Activated CD8-positive, alpha-beta memory T cell treated with anti-CD3 and anti-CD28 coated beads for 36 hours (primary cell): Measurements from ENCODE around the gene PPM1D. TPM values are rescaled to one million over a fixed set of nuclear protein-coding genes. Genes with fewer than 3 reads are reported as not detected.
"Not testable (repeated sequence)": the region's sequence is repeated elsewhere in the genome, so short reads cannot be mapped to it uniquely, and the experiment has no call there.

ENCODE experiments used
- CTCF ChIA-PET: fragments of 350-600 bp; sonication (Branson Sonifier 250); formaldehyde crosslinking; loops from one replicate; lab custom pipeline; 2021; ENCODE audit warnings: antibody characterized with exemption; lab: Charles Lee
- POLR2A ChIA-PET: fragments of 350-600 bp; sonication (Branson Sonifier 250); formaldehyde crosslinking; loops from one replicate; lab custom pipeline; 2021; ENCODE audit warnings: antibody characterized with exemption; lab: Charles Lee
- total RNA-seq, 2 experiments: library from RNA; stranded (reverse); gene quantifications; one replicate each; pipeline ENCODE4 v1.2.3, GENCODE V29; 2021

Gene PPM1D
- total RNA-seq, 2 experiments from 2014 or later = 14.0 to 14.5 TPM

DNA sequence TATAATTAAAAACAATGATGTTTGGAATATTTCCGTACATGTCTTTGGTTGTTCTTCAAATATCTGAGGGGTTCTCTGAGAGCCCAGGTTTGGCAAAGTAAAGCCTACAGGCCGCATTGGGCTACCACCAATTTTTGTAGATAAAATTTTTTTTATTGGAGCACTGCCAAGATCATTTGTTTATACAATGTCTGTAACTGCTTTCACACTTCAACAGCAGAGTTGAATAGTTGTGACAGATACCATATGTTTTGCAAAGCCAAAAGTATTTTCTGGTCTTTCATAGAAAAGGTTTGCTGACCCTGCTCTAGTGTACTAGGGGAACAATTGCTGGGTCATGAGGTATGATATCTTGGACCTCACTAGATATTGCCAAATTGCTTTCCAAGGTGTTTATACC, 10.5 kb downstream of the PPM1D start:
- ChIA-PET CTCF (no interaction called here), POLR2A (no interaction called here)

DNA sequence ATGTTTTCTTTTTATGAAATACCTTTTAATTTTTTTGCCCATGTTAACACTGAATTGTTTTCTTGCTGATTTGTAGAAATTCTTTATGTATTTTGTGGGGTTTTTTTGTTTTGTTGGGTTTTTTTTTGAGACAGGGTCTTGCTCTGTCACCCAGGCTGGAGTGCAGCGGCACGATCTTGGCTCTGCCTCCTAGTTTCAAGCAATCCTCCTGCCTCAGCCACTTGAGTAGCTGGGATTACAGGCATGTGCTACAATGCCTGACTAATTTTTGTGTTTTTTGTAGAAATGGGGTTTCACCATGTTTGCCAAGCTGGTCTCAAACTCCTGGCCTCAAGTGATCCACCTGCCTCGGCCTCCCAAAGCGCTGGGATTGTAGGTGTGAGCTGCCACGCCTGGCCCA, 11.3 kb downstream of the PPM1D start:
- POLR2A ChIA-PET = not testable (repeated sequence)
- CTCF ChIA-PET = interaction anchor here (0.6 kb wide), 1 partner anchor 52 kb away, joined by 3 read pairs; no protein-coding TSS in a partner anchor

DNA sequence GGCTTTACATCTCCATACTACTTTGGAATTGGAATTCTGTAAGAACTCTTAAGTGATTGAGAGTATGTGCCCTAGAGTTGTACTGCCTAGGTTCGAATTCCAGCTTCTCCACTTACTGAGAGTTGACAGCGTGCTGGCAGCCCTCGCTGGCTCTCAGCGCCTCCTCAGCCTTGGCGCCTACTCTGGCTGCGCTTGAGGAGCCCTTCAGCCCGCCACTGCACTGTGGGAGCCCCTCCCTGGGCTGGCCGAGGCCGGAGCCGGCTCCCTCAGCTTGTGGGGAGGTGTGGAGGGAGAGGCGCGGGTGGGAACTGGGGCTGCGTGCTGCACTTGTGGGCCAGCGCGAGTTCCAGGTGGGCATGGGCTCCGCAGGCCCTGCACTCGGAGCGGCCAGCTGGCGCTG, 13.3 kb downstream of the PPM1D start:
- ChIA-PET CTCF (interaction anchor here (1.0 kb wide), 1 partner anchor 12 kb away, joined by 3 read pairs; no protein-coding TSS in a partner anchor), POLR2A (no interaction called here)

DNA sequence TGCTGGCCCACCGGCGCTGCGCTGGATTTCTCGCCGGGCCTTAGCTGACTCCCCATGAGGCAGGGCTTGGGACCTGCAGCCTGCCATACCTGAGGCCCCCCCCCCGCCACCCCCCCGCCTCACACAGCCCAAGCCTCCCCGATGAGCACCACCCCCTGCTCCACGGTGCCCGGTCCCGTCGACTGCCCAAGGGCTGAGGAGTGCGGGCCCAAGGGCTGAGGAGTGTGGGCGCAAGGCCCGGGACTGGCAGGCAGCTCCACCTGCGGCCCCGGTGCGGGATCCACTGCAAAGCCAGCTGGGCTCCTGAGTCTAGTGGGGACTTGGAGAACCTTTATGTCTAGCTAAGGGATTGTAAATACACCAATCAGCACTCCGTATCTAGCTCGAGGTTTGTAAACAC, 13.8 kb downstream of the PPM1D start:
- POLR2A ChIA-PET = not testable (repeated sequence)
- CTCF ChIA-PET = interaction anchor here (0.7 kb wide), 1 partner anchor 24 kb away, joined by 3 read pairs; no protein-coding TSS in a partner anchor

DNA sequence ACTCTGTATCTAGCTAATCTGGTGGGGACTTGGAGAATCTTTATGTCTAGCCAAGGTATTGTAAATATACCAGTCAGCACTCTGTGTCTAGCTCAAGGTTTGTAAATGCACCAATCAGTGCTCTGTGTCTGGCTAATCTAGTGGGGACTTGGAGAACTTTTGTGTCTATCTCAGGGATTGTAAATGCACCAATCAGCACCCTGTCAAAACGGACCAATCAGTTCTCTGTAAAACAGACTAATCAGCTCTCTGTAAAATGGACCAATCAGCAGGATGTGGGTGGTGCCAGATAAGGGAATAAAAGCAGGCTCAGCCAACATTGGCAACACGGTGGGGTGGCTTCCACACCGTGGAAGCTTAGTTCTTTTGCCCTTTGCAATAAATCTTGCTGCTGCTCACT, 14.3 kb downstream of the PPM1D start:
- CTCF ChIA-PET = interaction anchor here (0.7 kb wide), 1 partner anchor 24 kb away, joined by 3 read pairs; no protein-coding TSS in a partner anchor

DNA sequence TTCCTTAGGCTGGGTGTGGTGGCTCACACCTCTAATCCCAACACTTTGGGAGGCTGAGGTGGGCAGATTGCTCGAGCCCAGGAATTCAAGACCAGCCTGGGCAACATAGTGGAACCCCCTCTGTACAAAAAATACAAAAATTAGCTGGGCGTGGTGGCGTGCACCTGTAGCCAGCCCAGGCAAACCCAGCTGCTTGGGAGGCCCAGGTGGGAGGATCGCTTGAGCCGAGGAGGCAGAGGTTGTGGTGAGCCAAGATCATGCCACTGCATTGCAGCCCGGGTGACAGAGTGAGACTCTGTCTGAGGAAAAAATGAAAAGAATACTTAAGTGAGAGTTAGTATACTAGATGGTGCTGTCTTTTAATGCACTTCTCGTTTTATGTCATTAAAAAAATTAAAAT, 15.1 kb downstream of the PPM1D start:
- CTCF ChIA-PET = no interaction called here
- POLR2A ChIA-PET = no interaction called here

More for the DNA sequence above, 14.3 kb downstream of the PPM1D start:
- POLR2A ChIA-PET = not testable (repeated sequence)

DNA sequence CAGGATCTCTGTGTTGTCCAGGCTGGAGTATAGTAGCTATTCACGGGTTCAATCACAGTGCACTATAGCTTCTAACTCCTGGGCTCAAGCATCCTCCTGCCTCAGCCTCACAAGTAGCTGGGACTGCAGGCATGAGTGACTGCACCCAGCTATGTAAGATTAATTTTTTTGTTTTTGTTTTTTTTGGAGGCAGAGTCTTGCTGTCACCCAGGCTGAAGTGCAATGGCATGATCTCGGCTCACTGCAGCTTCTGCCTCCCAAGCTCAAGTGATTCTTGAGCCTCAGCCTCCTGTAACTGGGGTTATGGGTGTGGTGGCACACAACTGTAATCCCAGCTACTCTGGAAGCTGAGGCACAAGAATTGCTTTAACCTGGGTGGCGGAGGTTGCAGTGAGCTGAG, 15.8 kb downstream of the PPM1D start:
- CTCF ChIA-PET = no interaction called here
- POLR2A ChIA-PET = no interaction called here

DNA sequence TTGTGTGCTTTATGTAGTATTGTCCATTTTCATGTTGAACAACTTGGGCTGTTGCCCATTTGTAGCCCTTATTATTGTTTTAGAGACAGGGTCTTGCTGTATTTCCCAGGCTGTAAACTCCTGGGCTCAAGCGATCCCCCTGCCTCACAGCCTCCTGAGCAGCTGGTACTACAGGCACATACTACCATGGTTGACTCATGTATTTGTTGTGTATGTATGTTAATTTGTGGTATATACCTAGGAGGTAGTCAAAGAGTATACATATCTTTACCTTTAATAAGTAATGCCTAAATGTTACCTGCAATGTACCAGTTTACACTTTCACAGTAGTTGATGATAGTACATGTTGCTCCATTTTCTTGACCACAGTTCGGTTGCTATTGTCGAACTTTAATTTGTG, 18.1 kb downstream of the PPM1D start:
- CTCF ChIA-PET = interaction anchor here (0.6 kb wide), 1 partner anchor 26 kb away, joined by 3 read pairs; no protein-coding TSS in a partner anchor
- POLR2A ChIA-PET = no interaction called here

DNA sequence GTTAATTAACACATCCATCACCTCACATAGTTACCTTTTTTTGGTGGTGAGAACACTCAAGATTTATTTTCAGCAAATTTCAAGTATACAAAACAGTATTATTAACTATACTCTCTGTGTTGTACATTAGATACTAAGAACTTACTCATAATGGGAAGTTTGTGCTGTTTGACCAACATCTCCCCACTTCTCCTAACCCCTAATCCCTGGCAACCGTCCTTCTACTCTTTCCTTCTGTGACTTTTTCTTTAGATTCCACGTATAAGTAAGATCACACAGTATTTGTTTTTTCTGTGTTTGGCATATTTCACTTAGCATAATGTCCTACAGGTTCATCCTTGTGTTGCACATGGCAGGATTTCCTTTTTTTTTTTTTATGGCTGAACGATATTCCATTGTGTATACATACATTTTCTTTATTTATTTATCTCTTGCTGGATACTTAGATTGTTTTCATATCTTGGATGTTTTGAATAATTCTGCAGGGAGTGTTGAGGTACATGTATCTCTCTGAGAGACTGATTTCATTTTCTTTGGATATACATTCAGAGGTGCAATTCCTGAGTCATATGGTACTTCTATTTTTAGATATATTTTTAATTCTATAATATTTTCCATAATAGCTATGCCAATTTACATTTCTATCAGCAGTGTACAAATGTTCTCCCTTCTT, 19.0 kb downstream of the PPM1D start:
- POLR2A ChIA-PET = no interaction called here
- CTCF ChIA-PET = no interaction called here

DNA sequence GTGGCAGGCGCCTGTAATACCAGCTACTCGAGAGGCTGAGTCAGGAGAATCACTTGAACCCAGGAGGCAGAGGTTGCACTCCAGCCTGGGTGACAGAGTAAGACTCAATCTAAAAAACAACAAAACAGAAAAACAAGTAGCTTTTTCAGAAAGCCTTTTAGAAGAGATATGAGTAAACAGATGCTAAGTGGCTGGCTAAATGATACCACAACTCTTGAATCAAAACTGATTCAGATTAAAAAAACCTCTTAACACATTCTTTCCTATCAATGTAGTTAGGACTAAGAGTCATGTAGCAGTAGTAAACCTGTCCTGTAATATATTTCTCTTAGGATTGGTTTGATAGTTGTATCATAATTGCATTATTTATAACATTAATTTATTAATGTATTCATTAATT, 23.0 kb downstream of the PPM1D start:
- CTCF ChIA-PET = no interaction called here
- POLR2A ChIA-PET = interaction anchor here (1.0 kb wide), 1 partner anchor 23 kb away, joined by 3 read pairs; the partner anchor contains the start of gene PPM1D

DNA sequence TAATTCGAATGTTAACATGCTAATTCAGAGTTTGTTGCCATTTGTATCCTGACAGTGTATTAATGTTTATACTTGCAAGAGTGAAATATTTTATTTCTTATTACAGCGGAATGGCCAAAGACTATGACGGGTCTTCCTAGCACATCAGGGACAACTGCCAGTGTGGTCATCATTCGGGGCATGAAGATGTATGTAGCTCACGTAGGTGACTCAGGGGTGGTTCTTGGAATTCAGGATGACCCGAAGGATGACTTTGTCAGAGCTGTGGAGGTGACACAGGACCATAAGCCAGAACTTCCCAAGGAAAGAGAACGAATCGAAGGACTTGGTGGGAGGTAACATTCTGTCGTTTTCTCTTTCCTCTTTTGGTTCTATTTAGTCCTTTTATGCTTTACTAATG, 23.4 kb downstream of the PPM1D start:
- ChIA-PET POLR2A (interaction anchor here (1.0 kb wide), 1 partner anchor 24 kb away, joined by 3 read pairs; the partner anchor contains the start of gene PPM1D), CTCF (no interaction called here)

DNA sequence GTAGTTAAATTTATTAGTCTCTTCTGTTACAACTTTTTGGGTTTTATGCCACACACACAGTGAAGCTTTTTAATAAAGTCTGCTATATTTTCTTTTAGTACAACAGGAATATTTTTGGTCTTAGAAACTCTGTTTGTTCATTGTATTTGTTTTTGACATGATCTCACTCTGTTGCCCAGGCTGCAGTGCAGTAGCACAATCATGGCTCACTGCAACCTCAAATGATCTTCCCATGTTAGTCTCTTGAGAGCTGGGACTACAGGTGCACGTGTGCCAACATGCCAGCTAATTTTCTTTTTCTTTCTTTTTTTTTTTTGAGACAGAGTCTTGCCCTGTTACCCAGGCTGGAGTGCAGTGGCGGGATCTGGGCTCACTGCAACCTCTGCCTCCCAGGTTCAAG, 27.1 kb downstream of the PPM1D start:
- CTCF ChIA-PET = no interaction called here
- POLR2A ChIA-PET = no interaction called here

DNA sequence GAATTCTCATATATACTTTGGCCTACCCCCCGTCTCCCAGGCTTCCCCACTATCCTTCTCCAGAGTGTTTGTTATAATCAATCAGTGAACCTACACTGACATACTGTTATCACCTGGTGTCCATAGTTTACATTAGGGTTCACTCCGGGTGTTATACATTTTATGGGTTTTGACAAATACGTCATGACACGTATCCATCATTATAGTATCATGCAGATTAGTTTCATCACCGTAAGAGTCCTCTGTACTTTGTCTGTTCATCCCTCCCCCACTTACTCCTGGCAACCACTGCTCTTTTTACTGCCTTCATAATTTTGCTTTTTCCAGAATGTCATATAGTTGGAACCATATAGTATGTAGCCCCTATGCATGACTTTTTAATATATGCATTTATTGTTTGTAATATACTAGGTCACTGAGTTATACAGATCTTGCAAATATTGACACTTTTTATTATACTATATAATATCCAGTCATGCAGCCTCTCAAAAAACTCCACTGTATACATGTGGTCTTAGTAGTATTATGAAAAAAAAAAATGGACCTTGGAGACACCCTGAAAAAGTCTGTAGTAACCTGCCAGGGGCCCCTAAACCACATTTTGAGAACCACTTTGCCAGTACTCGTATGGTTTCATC, 28.4 kb downstream of the PPM1D start:
- CTCF ChIA-PET = no interaction called here
- POLR2A ChIA-PET = no interaction called here

DNA sequence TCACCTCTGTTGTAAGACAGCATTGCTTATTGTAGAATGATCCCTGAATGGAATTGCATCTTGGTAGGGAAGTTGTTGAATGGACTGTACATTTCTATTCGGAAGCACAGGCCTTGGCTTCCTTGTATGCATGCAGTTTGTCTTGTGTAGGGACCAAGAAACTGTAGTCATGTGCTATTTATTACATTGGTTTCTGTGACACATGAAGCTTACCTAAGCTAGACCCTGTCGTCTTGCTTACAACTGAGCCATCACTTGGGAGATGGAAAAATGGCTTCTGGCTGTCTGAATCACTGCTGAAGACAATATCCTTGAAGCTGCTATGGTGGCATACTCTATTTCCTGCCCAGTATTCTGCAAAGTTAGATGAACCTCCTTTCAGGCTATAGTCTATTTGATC, 29.1 kb downstream of the PPM1D start:
- ChIA-PET CTCF (no interaction called here), POLR2A (no interaction called here)

DNA sequence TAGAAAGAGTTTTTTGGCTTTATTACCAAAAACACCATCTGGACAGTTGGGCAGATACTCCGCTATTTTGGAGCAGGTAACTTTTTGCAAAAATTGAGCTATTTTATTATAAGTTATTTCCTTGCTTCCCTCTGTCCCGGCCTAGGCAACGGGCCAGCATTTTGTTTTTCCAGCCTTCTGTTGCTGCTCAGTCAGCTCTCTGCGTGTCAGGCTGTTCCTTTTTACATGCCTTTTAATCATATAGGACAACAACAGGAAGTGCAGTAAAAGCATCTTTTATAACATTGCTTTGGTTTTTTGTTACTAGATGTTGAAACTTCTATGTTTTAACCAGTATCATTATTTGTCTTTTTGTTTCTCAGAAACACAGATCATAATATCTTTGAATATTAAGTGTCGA, 30.4 kb downstream of the PPM1D start:
- POLR2A ChIA-PET = interaction anchor here (0.6 kb wide), 1 partner anchor 18 kb away, joined by 3 read pairs; no protein-coding TSS in a partner anchor
- CTCF ChIA-PET = interaction anchor here (1.2 kb wide), 1 partner anchor 9 kb away, joined by 5 read pairs; no protein-coding TSS in a partner anchor

DNA sequence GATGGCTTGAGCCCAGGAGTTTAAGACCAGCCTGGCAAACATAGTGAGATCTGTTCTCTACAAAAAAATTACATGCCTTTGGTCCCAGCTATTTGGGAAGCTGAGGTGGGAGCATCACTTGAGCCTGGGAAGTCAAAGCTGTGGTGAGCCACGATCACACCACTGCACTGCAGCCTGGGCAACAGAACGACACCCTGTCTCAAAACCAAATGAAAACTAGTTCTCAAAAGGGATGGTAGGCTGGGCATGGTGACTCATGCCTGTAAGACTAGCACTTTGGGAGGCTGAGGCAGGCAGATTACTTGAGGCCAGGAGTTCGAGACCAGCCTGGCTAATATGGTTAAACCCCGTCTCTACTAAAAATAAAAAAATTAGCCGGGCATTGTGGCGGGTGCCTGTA, 31.1 kb downstream of the PPM1D start:
- ChIA-PET POLR2A (no interaction called here), CTCF (interaction anchor here (1.2 kb wide), 1 partner anchor 8 kb away, joined by 5 read pairs; no protein-coding TSS in a partner anchor)

DNA sequence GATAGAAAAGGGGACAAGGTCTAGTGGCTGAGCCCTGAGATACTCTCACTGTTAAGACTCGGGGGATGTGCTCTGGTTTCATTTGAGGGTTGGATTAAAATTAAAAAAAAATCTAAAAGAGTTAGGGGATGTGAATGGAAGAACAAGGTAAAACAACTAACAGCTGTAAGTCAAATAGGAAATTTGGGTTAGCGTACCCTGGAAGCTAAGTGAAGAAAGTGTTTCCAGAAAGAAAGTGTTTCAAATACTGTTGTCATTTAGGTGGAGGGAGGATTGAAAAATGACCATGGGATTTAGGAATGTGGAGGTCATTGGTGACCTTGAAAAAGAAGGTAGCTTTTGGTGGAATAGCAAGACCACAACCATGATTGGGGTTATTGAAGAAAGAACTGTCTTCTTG, 37.7 kb downstream of the PPM1D start:
- POLR2A ChIA-PET = no interaction called here
- CTCF ChIA-PET = interaction anchor here (1.2 to 1.4 kb wide), 3 partner anchors 24 to 60 kb away, joined by 3 to 4 read pairs (median 3); no protein-coding TSS in a partner anchor

DNA sequence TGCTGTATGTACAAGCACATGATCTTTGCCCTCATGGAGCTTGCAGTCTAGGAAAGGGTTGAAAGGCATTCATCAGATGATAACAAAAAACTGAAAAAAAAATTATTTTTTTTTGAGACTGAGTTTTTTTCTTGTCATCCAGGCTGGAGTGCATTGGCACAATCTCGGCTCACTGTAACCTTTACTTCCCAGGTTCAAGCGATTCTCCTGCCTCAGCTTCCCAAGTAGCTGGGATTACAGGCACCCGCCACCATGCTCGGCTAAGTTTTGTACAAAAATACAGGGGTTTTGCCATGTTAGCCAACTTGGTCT, 39.0 kb downstream of the PPM1D start:
- POLR2A ChIA-PET = no interaction called here

DNA sequence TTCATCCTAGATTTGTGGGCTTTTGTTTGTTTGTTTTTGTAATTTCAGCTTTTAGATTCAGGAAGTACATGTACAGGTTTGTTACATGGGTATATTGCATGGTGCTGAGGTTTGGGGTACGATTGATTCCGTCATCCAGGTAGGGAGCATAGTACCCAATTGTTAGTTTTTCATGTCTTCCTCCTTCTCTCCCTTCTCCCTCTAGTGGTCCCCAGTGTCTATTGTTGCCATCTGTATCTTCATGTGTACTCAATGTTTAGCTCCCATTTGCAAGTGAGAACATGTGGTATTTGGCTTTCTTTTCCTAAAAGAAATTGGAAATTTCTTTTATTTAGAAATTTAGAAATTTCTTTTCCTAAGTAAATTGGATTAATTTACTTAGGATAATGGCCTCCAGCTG, 40.5 kb downstream of the PPM1D start:
- CTCF ChIA-PET = interaction anchor here (0.5 to 1.2 kb wide), 3 partner anchors 8 to 269 kb away, joined by 3 read pairs; no protein-coding TSS in a partner anchor
- POLR2A ChIA-PET = no interaction called here

More for the DNA sequence above, 39.0 kb downstream of the PPM1D start:
- CTCF ChIA-PET = interaction anchor here (0.7 to 1.3 kb wide), 7 partner anchors 9 to 74 kb away, joined by 3 to 5 read pairs (median 3); no protein-coding TSS in a partner anchor

DNA sequence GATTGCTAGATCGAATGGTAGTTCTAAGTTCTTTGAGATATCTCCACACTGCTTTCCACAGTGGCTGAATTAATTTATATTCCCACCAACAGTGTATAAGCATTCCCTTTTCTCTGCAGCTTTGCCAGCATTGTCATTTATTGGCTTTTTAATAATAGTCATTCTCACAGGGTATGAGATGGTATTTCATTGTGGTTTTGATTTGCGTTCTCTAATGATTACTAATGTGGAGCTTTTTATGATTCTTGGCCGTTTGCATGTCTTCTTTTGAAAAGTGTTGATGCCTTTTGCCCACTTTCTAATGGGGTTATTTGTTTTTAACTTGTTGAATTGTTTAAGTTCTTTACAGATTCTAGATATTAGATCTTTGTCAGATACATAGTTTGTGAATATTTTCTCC, 41.1 kb downstream of the PPM1D start:
- CTCF ChIA-PET = interaction anchor here (0.5 to 1.1 kb wide), 2 partner anchors 9 to 270 kb away, joined by 3 read pairs; no protein-coding TSS in a partner anchor
- POLR2A ChIA-PET = no interaction called here
